ENCODE data around the gene RIPPLY3. TPM values are rescaled to one million over a fixed set of nuclear protein-coding genes. Genes with fewer than 3 reads are reported as not detected.

The RIPPLY3 gene
- total and polyA plus RNA-seq, 2 donors (not counting 1 experiment from before 2014, with no cell fraction given), result not detected

- Histone ChIP-seq H3K4me3 (ENCODE audit: control extremely low read depth in 1 of 5, extremely low read depth in 1 of 5, insufficient read depth in 1 of 5, low read depth in 2 of 5, low read length in 4 of 5) (no peak overlapping the region), H3K9ac (ENCODE audit: low read length) (no peak overlapping the region), H3K79me2 (ENCODE audit: control insufficient read depth, insufficient read depth, low read length) (no peaks in the 10 kb centered on the region), H3K9me3 (ENCODE audit: control extremely low read depth in 1 of 3, control insufficient read depth in 2 of 3, insufficient read depth in 1 of 3, low read length in 2 of 3) (no peaks in the 10 kb centered on the region), H3K4me2 (replicated peaks; ENCODE audit: low read depth, low read length, poor library complexity, severe bottlenecking) (no peak overlapping the region), H3K36me3 (replicated peaks in 1 of 2; ENCODE audit: control extremely low read depth in 1 of 2, control insufficient read depth in 1 of 2, extremely low read depth in 1 of 2, insufficient read depth in 2 of 2, low read length in 1 of 2) (no peaks in the 10 kb centered on the region), H3K27ac (ENCODE audit: low read length in 2 of 2) (no peak overlapping the region), H3K27me3 (replicated peaks in 1 of 4; ENCODE audit: control extremely low read depth in 1 of 4, control insufficient read depth in 3 of 4, insufficient read depth in 4 of 4, low read length in 3 of 4) (peaks cover 0 to 6% (median 2%) of the 10 kb centered on the region in 4 experiments), H2AFZ (ENCODE audit: insufficient read depth, low read depth, low read length, poor library complexity, severe bottlenecking) (no peak overlapping the region), H3K4me1 (ENCODE audit: control insufficient read depth in 2 of 2, insufficient read depth in 2 of 2, low read length in 2 of 2) (peaks cover 8 to 9% of the 10 kb centered on the region in 2 donors), H4K20me1 (ENCODE audit: control insufficient read depth, insufficient read depth, low read length, poor library complexity, severe bottlenecking) (no peaks in the 10 kb centered on the region)
- intact Hi-C loops (cut with micrococcal nuclease), result no loop called here
- DNase-seq, result no peak
- CTCF ChIA-PET, result no interaction called here
- Mint-ChIP-seq H3K27ac (no peak overlapping the region), H3K4me3 (no peak overlapping the region), H3K4me1 (peaks cover 8% of the 10 kb centered on the region), H3K9me3 (ENCODE audit: insufficient read depth) (no peaks in the 10 kb centered on the region), H3K27me3 (peaks cover 18% of the 10 kb centered on the region)
- TF ChIP-seq EZH2 (IDR thresholded peaks at IDR 0.05; ENCODE audit: borderline replicate concordance, insufficient read depth, low read depth, low read length, poor library complexity, severe bottlenecking), result no peak
- TF ChIP-seq, protein P1, sequence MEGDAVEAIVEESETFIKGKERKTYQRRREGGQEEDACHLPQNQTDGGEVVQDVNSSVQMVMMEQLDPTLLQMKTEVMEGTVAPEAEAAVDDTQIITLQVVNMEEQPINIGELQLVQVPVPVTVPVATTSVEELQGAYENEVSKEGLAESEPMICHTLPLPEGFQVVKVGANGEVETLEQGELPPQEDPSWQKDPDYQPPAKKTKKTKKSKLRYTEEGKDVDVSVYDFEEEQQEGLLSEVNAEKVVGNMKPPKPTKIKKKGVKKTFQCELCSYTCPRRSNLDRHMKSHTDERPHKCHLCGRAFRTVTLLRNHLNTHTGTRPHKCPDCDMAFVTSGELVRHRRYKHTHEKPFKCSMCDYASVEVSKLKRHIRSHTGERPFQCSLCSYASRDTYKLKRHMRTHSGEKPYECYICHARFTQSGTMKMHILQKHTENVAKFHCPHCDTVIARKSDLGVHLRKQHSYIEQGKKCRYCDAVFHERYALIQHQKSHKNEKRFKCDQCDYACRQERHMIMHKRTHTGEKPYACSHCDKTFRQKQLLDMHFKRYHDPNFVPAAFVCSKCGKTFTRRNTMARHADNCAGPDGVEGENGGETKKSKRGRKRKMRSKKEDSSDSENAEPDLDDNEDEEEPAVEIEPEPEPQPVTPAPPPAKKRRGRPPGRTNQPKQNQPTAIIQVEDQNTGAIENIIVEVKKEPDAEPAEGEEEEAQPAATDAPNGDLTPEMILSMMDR (IDR thresholded peaks at IDR 0.05), result no peak
- ATAC-seq (ENCODE audit: low read depth), result no peak
- 96% methylated on average over 3 of the region's 3 CpGs for WGBS (ENCODE audit: insufficient coverage)
- POLR2A ChIA-PET, result interaction anchor here (0.8 kb wide), 1 partner anchor 89 kb away, joined by 6 read pairs; no protein-coding TSS in a partner anchor
Observed at GRCh38 chr21:37044643-37045042, 38.1 kb downstream of the RIPPLY3 start.

DNA sequence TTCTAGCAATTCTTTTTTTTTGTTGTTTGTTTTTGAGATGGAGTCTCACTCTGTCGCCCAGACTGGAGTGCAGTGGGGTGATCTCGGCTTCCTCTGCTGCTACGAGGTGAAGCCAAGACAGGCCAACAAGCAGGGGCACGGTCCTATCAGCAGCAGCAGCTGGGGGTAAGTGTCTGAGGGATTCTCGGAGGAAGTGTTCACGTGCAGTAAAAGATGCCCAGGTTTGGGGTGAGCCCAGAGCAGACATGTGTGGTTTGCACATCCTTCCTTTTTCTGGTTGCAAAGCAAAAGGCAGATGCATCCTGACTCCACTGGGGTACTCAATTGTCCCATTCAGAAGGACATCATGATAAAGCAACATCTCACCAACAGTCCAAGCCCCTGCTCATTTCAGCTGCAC, 38.6 kb downstream of the RIPPLY3 start:
- Histone ChIP-seq H4K20me1 (ENCODE audit: control insufficient read depth, insufficient read depth, low read length, poor library complexity, severe bottlenecking) (no peaks in the 10 kb centered on the region), H3K4me1 (ENCODE audit: control insufficient read depth in 2 of 2, insufficient read depth in 2 of 2, low read length in 2 of 2) (peaks cover 8 to 9% of the 10 kb centered on the region in 2 donors), H3K27ac (ENCODE audit: low read length in 2 of 2) (no peak overlapping the region), H3K27me3 (replicated peaks in 1 of 4; ENCODE audit: control extremely low read depth in 1 of 4, control insufficient read depth in 3 of 4, insufficient read depth in 4 of 4, low read length in 3 of 4) (peaks cover 0 to 6% (median 2%) of the 10 kb centered on the region in 4 experiments), H3K36me3 (replicated peaks in 1 of 2; ENCODE audit: control extremely low read depth in 1 of 2, control insufficient read depth in 1 of 2, extremely low read depth in 1 of 2, insufficient read depth in 2 of 2, low read length in 1 of 2) (no peaks in the 10 kb centered on the region), H3K9ac (ENCODE audit: low read length) (no peak overlapping the region), H3K9me3 (ENCODE audit: control extremely low read depth in 1 of 3, control insufficient read depth in 2 of 3, insufficient read depth in 1 of 3, low read length in 2 of 3) (no peaks in the 10 kb centered on the region), H3K79me2 (ENCODE audit: control insufficient read depth, insufficient read depth, low read length) (no peaks in the 10 kb centered on the region), H3K4me2 (replicated peaks; ENCODE audit: low read depth, low read length, poor library complexity, severe bottlenecking) (no peak overlapping the region), H3K4me3 (ENCODE audit: control extremely low read depth in 1 of 5, extremely low read depth in 1 of 5, insufficient read depth in 1 of 5, low read depth in 2 of 5, low read length in 4 of 5) (no peak overlapping the region), H2AFZ (ENCODE audit: insufficient read depth, low read depth, low read length, poor library complexity, severe bottlenecking) (no peak overlapping the region)
- WGBS (ENCODE audit: insufficient coverage), result 0% methylated on average over 4 of the region's 6 CpGs
- POLR2A ChIA-PET, result no interaction called here
- TF ChIP-seq, protein P1 (IDR thresholded peaks at IDR 0.05), result no peak
- no peak for TF ChIP-seq EZH2 (IDR thresholded peaks at IDR 0.05; ENCODE audit: borderline replicate concordance, insufficient read depth, low read depth, low read length, poor library complexity, severe bottlenecking)
- H3K9me3 Mint-ChIP-seq (ENCODE audit: insufficient read depth), result no peaks in the 10 kb centered on the region
- CTCF ChIA-PET, result interaction anchor here (0.8 kb wide), 1 partner anchor 35 kb away, joined by 3 read pairs; no protein-coding TSS in a partner anchor
- DNase-seq (peak; percentile 40), ATAC-seq (ENCODE audit: low read depth) (peak; percentile 53)
- no peak overlapping the region for H3K4me3 Mint-ChIP-seq
- intact Hi-C loops (cut with micrococcal nuclease), result no loop called here
- peaks cover 23% of the 10 kb centered on the region for H3K27me3 Mint-ChIP-seq
- no peak overlapping the region for H3K27ac Mint-ChIP-seq
- H3K4me1 Mint-ChIP-seq, result peaks cover 8% of the 10 kb centered on the region
